K562 (cell line): ENCODE data around the gene RORC. TPM values are rescaled to one million over a fixed set of nuclear protein-coding genes. Genes with fewer than 3 reads are reported as not detected.

ENCODE experiments used
- ARID4B ChIP-seq: sonication (generic); formaldehyde crosslinking; IDR thresholded peaks from 2 replicates; pipeline ENCODE4 v1.8.0; 2022; ENCODE audit warnings: mild to moderate bottlenecking, missing genetic modification reagents
- ATF7 ChIP-seq: fragments of 450-650 bp; IDR thresholded peaks from 2 replicates; pipeline ENCODE4 v1.7.1; 2014; ENCODE audit warnings: mild to moderate bottlenecking, moderate library complexity
- BCOR ChIP-seq: fragments of 450-650 bp; IDR thresholded peaks from 2 replicates; pipeline ENCODE4 v1.6.1; 2016
- BMI1 ChIP-seq: fragments of 150-350 bp; IDR thresholded peaks from 2 replicates; pipeline ENCODE4 v1.6.1; 2014; ENCODE audit warnings: low read length
- CTBP1 ChIP-seq: fragments of 450-650 bp; IDR thresholded peaks from 2 replicates; pipeline ENCODE4 v1.6.1; 2016; ENCODE audit warnings: borderline replicate concordance
- EZH2 ChIP-seq: IDR thresholded peaks from 2 replicates; pipeline ENCODE4 v1.6.1; 2012; ENCODE audit warnings: low read depth, mild to moderate bottlenecking, inconsistent platforms, low read length, borderline replicate concordance
- FOXP1 ChIP-seq: sonication (generic); formaldehyde crosslinking; IDR thresholded peaks from 2 replicates; pipeline ENCODE4 v1.8.0; 2022; ENCODE audit warnings: mild to moderate bottlenecking, missing genetic modification reagents
- IFI16 ChIP-seq: fragments of 250-450 bp; sonication (Bioruptor Pico); IDR thresholded peaks from 2 replicates; pipeline ENCODE4 v2.1.2; 2022; ENCODE audit warnings: mild to moderate bottlenecking, inconsistent platforms
- KLF16 ChIP-seq: IDR thresholded peaks from 2 replicates; pipeline ENCODE4 v1.6.1; 2016; ENCODE audit warnings: antibody characterized with exemption
- MEF2D ChIP-seq: conservative IDR thresholded peaks from 2 replicates; pipeline ENCODE4 v1.6.1; 2016; ENCODE audit warnings: low read depth, missing genetic modification characterization, missing compliant biosample characterization
- MYNN ChIP-seq, 2 experiments: sonication (generic); formaldehyde crosslinking in 1 of 2; IDR thresholded peaks; 2 replicates each; pipeline versions ENCODE4 v1.5.0 to v1.6.1; 2016 to 2020; ENCODE audit warnings: antibody characterized with exemption in 1 of 2, missing genetic modification reagents in 1 of 2
- NFIX ChIP-seq: fragments of 250-450 bp; sonication (Bioruptor Pico); IDR thresholded peaks from 2 replicates; pipeline ENCODE4 v1.4.0; 2020; ENCODE audit warnings: low read depth, mild to moderate bottlenecking, moderate library complexity
- NFXL1 ChIP-seq: fragments of 450-650 bp; formaldehyde crosslinking; IDR thresholded peaks from 2 replicates; pipeline ENCODE4 v1.4.0; 2021; ENCODE audit warnings: mild to moderate bottlenecking
- PTTG1 ChIP-seq: fragments of 450-650 bp; IDR thresholded peaks from 2 replicates; pipeline ENCODE4 v1.6.1; 2016; ENCODE audit warnings: low read depth, mild to moderate bottlenecking, missing genetic modification characterization, missing compliant biosample characterization
- YBX1 ChIP-seq: fragments of 450-650 bp; IDR thresholded peaks from 2 replicates; pipeline ENCODE4 v1.7.1; 2016; ENCODE audit warnings: mild to moderate bottlenecking
- YY1 ChIP-seq, 3 experiments: IDR thresholded peaks; 2 replicates each; pipeline ENCODE4 v1.6.1; 2011; ENCODE audit warnings: low read length in 2 of 3, mild to moderate bottlenecking in 2 of 3, moderate library complexity in 2 of 3, borderline replicate concordance in 1 of 3, control low read depth in 1 of 3, low read depth in 1 of 3; ENCODE audit not compliant: insufficient read depth in 3 of 3, insufficient replicate concordance in 2 of 3, control insufficient read depth in 1 of 3, insufficient read length in 1 of 3; ENCODE audit errors: extremely low read depth in 1 of 3
- ZNF143 ChIP-seq: sonication (generic); formaldehyde crosslinking; IDR thresholded peaks from 2 replicates; pipeline ENCODE4 v1.9.0; 2022; ENCODE audit warnings: mild to moderate bottlenecking, missing genetic modification reagents
- ZNF175 ChIP-seq: fragments of 200-800 bp; sonication (Bioruptor generic); IDR thresholded peaks from 2 replicates; pipeline ENCODE4 v1.6.1; 2016; ENCODE audit warnings: low read depth, mild to moderate bottlenecking, missing genetic modification characterization, missing compliant biosample characterization
- ZNF584 ChIP-seq: fragments of 200-800 bp; sonication (Bioruptor generic); IDR thresholded peaks from 2 replicates; pipeline ENCODE4 v1.6.1; 2016; ENCODE audit warnings: low read depth, mild to moderate bottlenecking, missing genetic modification characterization, missing compliant biosample characterization
- polyA plus RNA-seq, 8 experiments: library from polyadenylated mRNA; depleted of rRNA in 4 of 8; stranded (reverse) in 5 of 8; unstranded in 3 of 8; fragments of >200 nt; fragmentation: Nextera tagmentation in 2 of 8; fragmentation: Illumina TruSeq in 1 of 8; extraction: Ambion mirVana in 2 of 8; extraction: Trizol in 1 of 8; gene quantifications; 2 replicates each; pipeline versions ENCODE4 v1.2.1 to v1.2.3, GENCODE V29; 2011 to 2014; ENCODE audit warnings: inconsistent platforms in 1 of 8, missing spikeins in 1 of 8
- total RNA-seq, 7 experiments: library from RNA; depleted of rRNA in 6 of 7; stranded (reverse); fragments of >200 nt in 6 of 7; fragmentation: Illumina TruSeq in 2 of 7; extraction: Trizol in 2 of 7; gene quantifications; 2 replicates each; pipeline versions ENCODE4 v1.2.1 to v1.2.3, GENCODE V29; 2011 to 2021; ENCODE audit warnings: low replicate concordance in 1 of 7
- TF ChIP-seq, protein P1 (sequence below), 2 experiments: fragments of 250-450 bp in 1 of 2; fragments of 450-650 bp in 1 of 2; sonication (Bioruptor Pico) in 1 of 2; IDR thresholded peaks; 2 replicates each; pipeline versions ENCODE4 v1.6.1 to v1.8.0; 2016 to 2021; ENCODE audit warnings: mild to moderate bottlenecking in 2 of 2, moderate library complexity in 2 of 2, missing compliant biosample characterization in 1 of 2, missing genetic modification characterization in 1 of 2
- TF ChIP-seq, protein P2 (sequence below): fragments of 450-650 bp; IDR thresholded peaks from 2 replicates; pipeline ENCODE4 v1.6.1; 2017; ENCODE audit warnings: antibody characterized with exemption

The RORC gene
- total and polyA plus RNA-seq, 9 of the 15 experiments (the other 6 are each of a cell fraction or from before 2014, with no cell fraction given), result not detected

DNA sequence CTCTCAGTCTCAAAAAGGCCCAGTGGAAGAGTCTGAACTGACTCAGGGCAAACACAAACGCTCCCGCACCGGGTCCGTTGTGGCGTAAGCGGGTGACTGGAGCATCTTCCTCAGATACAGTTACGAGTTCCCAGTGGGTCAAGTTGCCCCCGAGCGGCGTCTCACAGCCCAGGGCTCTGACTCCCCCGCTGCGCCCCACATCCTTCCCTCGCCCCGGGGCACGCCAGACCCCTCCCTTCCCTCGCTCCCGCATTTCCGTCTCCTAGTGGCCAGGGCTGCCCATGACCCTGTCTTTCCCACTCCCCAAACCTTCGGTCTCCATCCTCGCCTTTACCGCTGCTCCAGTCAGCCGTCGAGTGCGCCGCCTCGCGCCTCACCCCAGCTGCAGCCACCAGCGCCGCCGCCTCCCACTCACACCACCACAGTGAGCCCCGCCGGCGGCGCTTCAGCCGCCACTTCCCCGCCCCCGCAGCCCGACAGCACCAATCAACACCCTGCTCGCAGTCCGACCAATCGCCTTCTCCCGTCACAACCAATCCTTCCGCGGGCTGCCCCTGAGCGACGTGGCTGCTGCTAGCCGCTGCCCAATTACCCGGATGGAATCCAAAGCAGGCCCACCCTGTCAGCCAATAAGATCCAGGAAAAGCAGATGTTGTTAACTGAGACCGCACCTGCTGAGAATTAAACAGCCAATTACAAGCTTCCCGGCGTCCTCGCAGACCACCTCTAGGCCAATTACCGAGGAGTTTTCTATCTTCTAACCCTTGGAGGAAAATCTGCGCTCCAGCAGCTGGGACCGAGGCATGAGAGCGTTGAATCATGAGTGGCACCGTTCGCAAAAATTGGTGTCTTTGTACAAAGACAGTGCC lies 41.3 kb downstream of the RORC start, which contains the start of gene TDRKH (continued):
- TF ChIP-seq FOXP1 (CRISPR knock-in tag) (peak; percentile 80), ZNF175 (CRISPR knock-in tag) (peak; percentile 85; the same call in 1 of the 2 replicates), YBX1 (no peak), NFXL1 (CRISPR knock-in tag) (no peak), CTBP1 (peak; percentile 97), BCOR (peak; percentile 80), ZNF143 (CRISPR knock-in tag) (no peak), ZNF584 (CRISPR knock-in tag) (no peak; the same call in 1 of the 2 replicates), KLF16 (0 out of 2 replicates have a peak, but pooled peaks have one; percentile 8), ATF7 (peak; percentile 71), YY1 (IDR thresholded peaks at IDR 0.05; ENCODE audit: borderline replicate concordance in 1 of 3, control insufficient read depth in 1 of 3, extremely low read depth in 1 of 3, insufficient read depth in 3 of 3, insufficient read length in 1 of 3, insufficient replicate concordance in 2 of 3, low read depth in 1 of 3, low read length in 2 of 3) (peak in 2 of 3 experiments; percentile 51 to 67), EZH2 (no peak), ARID4B (peak; percentile 60; the same call in 1 of the 2 replicates), MYNN (IDR thresholded peaks at IDR 0.05) (no peak), MYNN (CRISPR knock-in tag; IDR thresholded peaks at IDR 0.05) (no peak), BMI1 (no peak), NFIX (CRISPR knock-in tag) (no peak), PTTG1 (tag) (no peak), MEF2D (tag) (no peak), IFI16 (no peak)
- TF ChIP-seq, protein P1, sequence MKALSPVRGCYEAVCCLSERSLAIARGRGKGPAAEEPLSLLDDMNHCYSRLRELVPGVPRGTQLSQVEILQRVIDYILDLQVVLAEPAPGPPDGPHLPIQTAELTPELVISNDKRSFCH (CRISPR knock-in tag; IDR thresholded peaks at IDR 0.05), result no peak
- TF ChIP-seq, protein P1 (tag; IDR thresholded peaks at IDR 0.05), result no peak
- TF ChIP-seq, protein P2, sequence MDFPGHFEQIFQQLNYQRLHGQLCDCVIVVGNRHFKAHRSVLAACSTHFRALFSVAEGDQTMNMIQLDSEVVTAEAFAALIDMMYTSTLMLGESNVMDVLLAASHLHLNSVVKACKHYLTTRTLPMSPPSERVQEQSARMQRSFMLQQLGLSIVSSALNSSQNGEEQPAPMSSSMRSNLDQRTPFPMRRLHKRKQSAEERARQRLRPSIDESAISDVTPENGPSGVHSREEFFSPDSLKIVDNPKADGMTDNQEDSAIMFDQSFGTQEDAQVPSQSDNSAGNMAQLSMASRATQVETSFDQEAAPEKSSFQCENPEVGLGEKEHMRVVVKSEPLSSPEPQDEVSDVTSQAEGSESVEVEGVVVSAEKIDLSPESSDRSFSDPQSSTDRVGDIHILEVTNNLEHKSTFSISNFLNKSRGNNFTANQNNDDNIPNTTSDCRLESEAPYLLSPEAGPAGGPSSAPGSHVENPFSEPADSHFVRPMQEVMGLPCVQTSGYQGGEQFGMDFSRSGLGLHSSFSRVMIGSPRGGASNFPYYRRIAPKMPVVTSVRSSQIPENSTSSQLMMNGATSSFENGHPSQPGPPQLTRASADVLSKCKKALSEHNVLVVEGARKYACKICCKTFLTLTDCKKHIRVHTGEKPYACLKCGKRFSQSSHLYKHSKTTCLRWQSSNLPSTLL, result no peak
